Measurements from ENCODE around the gene SUSD1.

The SUSD1 gene

DNA sequence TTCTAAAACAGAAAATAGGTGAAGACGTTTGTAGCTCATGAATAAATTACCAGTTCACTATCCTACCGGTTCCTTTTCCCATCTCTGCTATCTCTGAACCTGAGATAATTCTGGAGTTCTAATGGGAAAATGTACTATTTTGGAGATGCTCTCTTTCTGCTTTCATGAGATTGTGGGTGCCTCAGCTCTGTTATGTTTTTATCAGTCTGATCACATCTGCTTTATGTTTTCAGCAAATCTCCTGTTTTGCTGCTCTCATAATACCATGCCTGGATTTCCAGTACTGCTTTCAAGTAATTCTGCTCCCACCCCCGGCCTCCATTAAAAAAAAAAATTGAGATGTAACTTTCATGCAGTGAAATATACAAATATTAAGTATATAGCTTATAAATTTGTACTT, 9.1 kb upstream of the SUSD1 start:
- peaks cover 17% of the 10 kb centered on the region for H3K4me1 Mint-ChIP-seq
- peaks cover 11% of the 10 kb centered on the region for H3K9me3 Mint-ChIP-seq
- H3K4me3 Mint-ChIP-seq: no peak overlapping the region
- no peaks in the 10 kb centered on the region for H3K27me3 Mint-ChIP-seq
- H3K27ac Mint-ChIP-seq: no peak overlapping the region
- H3K36me3 Mint-ChIP-seq: no peaks in the 10 kb centered on the region
- ATAC-seq: no peak

DNA sequence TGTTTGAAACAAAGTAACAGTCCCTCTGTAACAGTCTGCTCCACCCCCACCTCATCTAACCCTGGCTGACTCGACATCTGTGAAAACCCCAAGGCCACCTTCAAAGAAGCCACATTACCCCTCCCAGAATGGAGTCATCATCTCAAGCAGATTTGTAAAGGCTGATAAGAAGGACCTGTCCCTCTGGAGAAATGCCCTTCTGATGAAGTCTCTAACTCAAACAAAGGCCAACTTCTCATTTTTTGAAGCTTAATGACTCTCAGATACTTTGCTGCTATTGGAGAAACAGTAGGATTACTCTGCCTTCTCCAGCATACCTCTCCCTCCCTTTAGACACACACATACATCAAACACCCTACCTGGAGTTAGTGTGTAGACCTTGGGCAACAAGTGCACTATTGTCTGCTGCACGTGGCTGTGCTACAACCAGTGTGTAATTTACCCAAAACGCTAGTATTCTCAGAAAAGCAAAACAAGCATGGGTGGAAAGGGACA, 5.3 kb upstream of the SUSD1 start:
- H3K36me3 Mint-ChIP-seq: no peaks in the 10 kb centered on the region
- peak overlapping the region; percentile 57 for H3K27ac Mint-ChIP-seq
- peak; percentile 38 for ATAC-seq
- H3K4me1 Mint-ChIP-seq: peaks cover 25% of the 10 kb centered on the region
- peaks cover 11% of the 10 kb centered on the region for H3K9me3 Mint-ChIP-seq
- H3K27me3 Mint-ChIP-seq: no peaks in the 10 kb centered on the region
- H3K4me3 Mint-ChIP-seq: no peak overlapping the region

DNA sequence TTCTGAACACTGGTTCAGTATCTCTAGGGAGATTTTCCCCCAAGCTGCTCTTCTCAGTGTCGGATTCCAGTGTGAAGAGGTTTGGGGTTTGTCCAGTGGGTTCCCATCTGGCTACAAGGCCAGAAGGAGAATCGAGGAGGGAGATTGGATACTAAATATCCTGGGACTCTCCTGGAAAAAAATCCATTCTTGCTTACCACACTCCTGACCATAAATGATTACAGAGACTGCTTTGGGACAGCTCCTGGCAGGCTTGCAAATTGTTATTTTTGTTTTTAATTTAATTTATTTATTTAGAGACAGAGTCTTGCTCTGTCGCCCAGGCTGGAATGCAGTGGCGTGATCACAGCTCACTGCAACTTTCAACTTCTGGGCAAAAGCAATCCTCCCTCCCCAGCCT, 4.7 kb upstream of the SUSD1 start:
- no peaks in the 10 kb centered on the region for H3K36me3 Mint-ChIP-seq
- H3K4me3 Mint-ChIP-seq: no peak overlapping the region
- peak overlapping the region; percentile 57 for H3K27ac Mint-ChIP-seq
- H3K4me1 Mint-ChIP-seq: peaks cover 29% of the 10 kb centered on the region
- H3K27me3 Mint-ChIP-seq: no peaks in the 10 kb centered on the region
- peaks cover 11% of the 10 kb centered on the region for H3K9me3 Mint-ChIP-seq
- no peak for ATAC-seq

DNA sequence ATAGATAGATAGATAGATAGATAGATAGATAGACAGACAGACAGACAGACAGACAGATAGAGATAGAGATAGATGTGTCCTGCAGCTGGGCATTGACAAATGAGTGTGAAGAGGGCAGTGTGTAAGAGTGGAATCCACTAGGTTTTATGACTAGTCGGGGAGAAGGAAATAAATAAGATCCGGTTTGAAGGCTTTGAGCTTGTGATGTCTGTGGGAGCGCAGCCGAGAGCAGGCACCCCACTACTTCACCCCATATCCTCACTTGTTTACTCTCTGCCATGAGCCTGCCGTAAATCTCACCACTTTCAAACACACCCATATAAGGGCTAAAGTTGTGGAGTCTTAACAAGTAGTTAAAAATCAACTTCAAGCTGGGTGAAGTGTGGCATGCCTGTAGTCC, 1.4 kb upstream of the SUSD1 start:
- no peaks in the 10 kb centered on the region for H3K27me3 Mint-ChIP-seq
- no peak overlapping the region for H3K4me3 Mint-ChIP-seq
- peaks cover 36% of the 10 kb centered on the region for H3K4me1 Mint-ChIP-seq
- no peak for ATAC-seq
- no peaks in the 10 kb centered on the region for H3K9me3 Mint-ChIP-seq
- no peak overlapping the region for H3K27ac Mint-ChIP-seq
- H3K36me3 Mint-ChIP-seq: no peaks in the 10 kb centered on the region

DNA sequence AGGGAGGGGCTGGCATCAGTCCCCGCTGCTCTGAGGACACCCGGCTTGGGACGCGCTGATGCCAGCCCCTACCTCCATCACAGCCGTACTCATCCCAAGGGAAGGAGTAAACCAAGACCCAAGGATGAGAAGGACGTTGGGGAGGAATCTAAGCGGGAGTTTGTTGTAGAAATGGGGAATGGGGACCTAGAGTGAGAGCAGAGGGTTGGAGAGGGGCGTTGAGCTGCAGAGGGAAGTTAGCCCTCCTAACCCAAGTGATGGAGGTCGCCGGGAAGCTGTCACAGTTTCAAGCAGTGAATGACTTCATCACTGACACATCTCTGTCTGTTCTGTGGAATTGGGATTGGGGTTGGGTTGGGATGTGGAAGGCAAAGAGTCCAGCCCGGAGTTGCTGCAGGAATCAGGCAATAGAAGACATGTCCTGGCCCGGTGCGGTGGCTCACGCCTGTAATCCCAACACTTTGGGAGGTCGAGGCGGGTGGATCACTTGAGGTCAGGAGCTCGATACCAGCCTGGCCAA, 759 bp upstream of the SUSD1 start:
- ATAC-seq: no peak
- Mint-ChIP-seq H3K36me3 (no peaks in the 10 kb centered on the region), H3K27ac (peak overlapping the region; percentile 83), H3K4me3 (peak overlapping the region; percentile 57), H3K9me3 (no peaks in the 10 kb centered on the region), H3K4me1 (peaks cover 29% of the 10 kb centered on the region), H3K27me3 (no peaks in the 10 kb centered on the region)

DNA sequence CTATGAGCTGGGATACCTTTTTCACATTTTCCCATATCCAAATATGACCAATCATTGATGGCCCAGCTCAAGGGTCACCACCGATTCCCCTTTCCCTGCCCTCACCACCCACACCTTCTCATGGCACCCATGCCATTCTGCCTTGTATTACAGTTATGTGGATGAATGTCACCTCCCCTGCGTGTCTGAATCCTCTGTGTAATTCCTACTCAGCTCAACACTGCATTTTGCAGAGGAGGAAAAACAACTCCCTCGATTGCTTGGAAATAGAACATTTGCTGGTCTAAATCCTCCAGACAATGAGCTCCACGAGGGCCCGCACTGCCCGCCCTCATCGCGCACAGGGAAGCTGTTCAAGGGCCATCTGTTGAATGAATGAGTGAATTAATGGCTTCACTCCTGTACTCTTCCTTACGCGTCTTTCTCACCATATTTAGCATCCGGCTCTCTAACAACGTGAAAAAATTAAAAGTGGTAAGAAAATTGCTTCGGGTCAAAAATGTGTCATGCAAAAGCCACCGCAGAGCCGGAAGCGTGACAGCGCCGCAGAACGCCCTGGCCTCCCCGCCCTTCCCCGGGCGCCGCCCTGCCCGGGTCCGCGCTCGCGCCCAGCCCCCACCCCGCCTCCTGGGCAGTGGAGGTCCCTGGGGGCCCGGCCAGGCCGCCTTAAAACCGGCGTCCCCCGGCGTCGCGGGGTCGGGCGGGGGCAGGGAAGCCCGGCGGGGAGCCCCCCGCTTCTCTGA, 704 bp downstream of the SUSD1 start:
- Mint-ChIP-seq H3K27me3 (no peaks in the 10 kb centered on the region), H3K27ac (peak overlapping the region; percentile 54), H3K36me3 (no peaks in the 10 kb centered on the region), H3K4me3 (peak overlapping the region; percentile 73), H3K9me3 (no peaks in the 10 kb centered on the region), H3K4me1 (peaks cover 28% of the 10 kb centered on the region)
- peak; percentile 89 for ATAC-seq

DNA sequence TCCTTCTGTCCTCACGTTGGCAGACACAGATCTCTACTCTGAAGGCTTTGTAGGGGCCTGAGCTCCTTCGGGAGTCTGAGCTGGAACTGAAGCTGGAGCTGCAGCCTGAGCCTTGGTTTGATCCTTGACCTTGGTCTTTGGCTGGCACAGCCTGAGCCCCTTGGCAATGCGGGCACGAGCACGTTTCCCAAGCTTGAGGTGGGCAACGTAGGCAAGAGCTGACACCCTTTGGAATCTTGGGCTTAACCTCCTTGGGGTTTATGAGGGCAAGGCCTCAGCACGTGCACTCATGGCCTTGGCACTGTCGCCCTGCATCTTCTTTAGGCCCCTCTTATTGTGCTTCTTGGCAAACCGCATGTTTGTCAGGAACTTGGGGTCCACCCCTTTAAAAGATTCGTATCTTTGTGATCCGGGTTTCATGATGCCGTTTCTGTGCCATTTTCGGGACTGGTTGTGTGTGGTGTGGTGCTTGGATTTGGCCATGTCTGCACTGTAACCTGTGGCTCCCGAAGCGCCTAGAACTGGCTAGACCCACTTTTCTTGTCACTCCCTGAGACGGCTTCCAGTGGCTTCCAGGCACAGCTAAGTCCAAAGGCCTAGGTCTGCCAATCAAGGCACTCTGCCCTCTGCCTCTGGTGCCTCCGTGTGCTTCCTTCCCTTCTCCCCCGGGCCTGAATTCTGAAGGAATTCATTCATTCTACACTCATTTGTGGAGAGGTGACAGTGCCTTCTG, 1.4 kb downstream of the SUSD1 start:
- Mint-ChIP-seq H3K27ac (peak overlapping the region; percentile 54), H3K4me1 (peaks cover 35% of the 10 kb centered on the region)

DNA sequence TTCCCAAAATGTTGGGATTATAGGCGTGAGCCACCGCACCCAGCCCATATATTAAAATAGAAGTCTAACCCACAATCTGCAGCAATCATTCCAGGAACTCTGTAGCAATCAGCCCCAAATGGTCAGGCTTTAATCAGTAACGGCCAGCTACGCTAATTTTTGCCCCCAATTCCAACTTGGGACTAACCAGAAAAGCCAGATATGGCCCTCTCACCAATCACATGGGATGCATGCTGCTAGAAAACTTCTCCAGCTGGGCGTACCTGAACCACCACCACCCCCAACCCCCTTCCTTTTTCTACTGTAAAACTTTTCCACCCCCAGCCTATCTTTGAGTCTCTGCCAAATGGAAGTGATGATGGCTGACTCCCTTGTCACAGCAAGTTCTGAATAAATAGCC, 4.1 kb downstream of the SUSD1 start:
- Mint-ChIP-seq H3K36me3 (no peaks in the 10 kb centered on the region), H3K27ac (no peak overlapping the region), H3K9me3 (no peaks in the 10 kb centered on the region), H3K27me3 (no peaks in the 10 kb centered on the region), H3K4me1 (peaks cover 38% of the 10 kb centered on the region), H3K4me3 (no peak overlapping the region)
- no peak for ATAC-seq

More for the DNA sequence above, 1.4 kb downstream of the SUSD1 start:
- Mint-ChIP-seq H3K9me3 (no peaks in the 10 kb centered on the region), H3K27me3 (no peaks in the 10 kb centered on the region), H3K36me3 (no peaks in the 10 kb centered on the region), H3K4me3 (peak overlapping the region; percentile 21)
- no peak for ATAC-seq

DNA sequence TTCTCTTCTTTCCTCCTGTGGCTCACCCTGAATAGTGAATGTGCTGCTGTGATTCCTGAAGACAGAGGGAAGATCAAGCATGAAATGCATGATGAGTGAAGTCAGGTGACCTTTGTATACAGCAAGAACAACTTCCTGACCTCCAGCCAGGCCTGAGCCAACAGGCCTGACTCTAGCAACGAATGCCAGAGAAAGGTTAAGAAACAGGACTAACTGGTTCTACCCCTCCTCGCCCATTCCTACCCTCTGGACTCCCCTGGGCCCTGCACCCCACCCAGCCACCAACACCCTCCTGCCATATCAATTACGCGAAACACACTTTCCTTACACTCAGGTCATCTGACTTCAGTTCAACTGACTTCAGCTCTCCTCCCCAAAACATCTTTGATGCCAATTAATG, 4.9 kb downstream of the SUSD1 start:
- ATAC-seq: no peak
- Mint-ChIP-seq H3K9me3 (no peaks in the 10 kb centered on the region), H3K4me3 (no peak overlapping the region), H3K36me3 (no peaks in the 10 kb centered on the region), H3K27me3 (no peaks in the 10 kb centered on the region), H3K4me1 (peaks cover 37% of the 10 kb centered on the region), H3K27ac (no peak overlapping the region)

DNA sequence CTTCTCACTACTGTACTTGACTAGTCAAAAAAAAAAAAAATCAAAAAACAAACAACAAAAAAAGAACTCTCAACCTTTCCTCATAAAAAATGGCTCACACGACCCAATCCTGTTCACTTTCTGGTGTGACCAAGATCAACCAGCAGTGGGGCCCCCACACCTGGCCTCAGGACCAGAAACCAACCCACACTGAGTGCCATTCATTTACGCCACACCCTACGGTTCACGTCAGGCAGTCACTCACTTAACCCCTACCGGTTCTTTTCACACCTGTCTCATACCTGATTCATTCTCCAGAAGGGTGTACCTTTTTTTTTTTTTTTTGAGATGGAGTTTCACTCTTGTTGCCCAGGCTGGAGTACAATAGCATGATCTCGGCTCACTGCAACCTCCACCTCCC, 5.7 kb downstream of the SUSD1 start:
- Mint-ChIP-seq H3K9me3 (no peaks in the 10 kb centered on the region), H3K4me3 (no peak overlapping the region), H3K36me3 (no peaks in the 10 kb centered on the region), H3K27me3 (no peaks in the 10 kb centered on the region), H3K4me1 (peaks cover 33% of the 10 kb centered on the region), H3K27ac (peak overlapping the region; percentile 5)
- no peak for ATAC-seq

DNA sequence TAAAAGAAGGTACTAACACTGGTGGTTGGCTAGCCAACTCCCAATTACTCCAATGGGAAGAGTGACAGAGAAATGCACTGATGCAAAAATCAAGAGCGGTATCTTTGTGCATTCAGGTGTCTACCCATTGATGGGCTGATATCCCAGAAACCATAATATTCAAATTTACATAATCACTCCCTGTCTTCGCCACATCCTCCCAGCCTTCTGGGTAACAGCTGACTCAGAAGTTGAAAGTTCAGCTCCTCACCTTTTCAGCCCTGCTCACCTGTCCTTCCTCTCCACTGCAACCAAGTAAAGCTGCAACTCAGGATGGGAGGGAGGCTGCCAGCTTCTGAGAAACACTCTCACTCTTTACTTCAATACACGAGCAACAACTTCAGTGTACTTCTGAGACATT, 6.9 kb downstream of the SUSD1 start:
- H3K4me1 Mint-ChIP-seq: peaks cover 27% of the 10 kb centered on the region
- no peaks in the 10 kb centered on the region for H3K36me3 Mint-ChIP-seq
- H3K27me3 Mint-ChIP-seq: no peaks in the 10 kb centered on the region
- H3K9me3 Mint-ChIP-seq: no peaks in the 10 kb centered on the region
- no peak for ATAC-seq
- H3K4me3 Mint-ChIP-seq: no peak overlapping the region
- H3K27ac Mint-ChIP-seq: no peak overlapping the region

DNA sequence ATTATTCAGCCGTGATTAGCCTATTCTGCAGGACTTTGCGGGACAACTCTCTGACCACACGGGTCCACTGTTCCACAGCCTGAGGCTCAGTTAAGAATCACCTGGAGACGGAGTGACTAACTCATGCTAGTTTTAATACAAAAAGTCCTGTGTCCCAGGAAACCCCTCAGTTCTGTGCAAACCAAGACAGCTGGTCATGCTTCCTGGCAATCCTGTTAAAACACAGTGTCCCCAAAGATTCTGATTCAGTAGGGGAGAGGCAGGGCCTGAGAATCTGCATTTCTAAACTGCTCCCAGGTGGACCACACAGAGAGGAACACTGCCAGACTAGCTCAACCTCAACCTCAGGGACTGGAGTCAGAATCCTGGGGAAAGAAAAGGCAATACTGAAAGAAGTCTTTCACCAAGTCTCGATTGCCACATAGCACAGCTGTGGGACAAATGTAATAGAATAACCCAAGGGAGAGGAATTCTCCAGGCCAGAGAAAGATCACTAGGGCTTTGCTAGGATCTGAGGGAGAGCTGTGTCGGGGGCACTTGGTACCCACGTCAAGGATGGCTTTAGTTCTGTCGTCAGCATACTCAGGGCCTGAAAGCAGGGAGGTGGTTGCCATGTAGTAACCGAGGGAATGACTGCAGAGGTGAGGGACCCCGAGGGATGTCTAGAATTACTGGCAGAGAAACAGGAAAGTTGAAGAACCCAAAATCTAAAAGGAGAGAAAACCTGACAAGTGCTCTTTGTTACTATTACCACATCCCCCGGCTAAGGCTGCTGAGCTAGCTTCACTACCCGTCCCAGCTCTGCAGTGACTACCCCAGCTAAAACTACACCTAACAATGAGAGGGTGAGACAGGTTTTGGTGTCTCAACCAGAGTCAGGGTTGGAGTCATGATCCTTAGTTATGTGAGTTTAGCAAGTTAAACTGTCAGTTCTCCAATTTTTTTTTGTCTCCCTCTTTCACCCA, 8.6 kb downstream of the SUSD1 start:
- no peak for ATAC-seq
- no peaks in the 10 kb centered on the region for H3K36me3 Mint-ChIP-seq
- no peaks in the 10 kb centered on the region for H3K9me3 Mint-ChIP-seq
- no peak overlapping the region for H3K27ac Mint-ChIP-seq
- no peaks in the 10 kb centered on the region for H3K27me3 Mint-ChIP-seq
- H3K4me3 Mint-ChIP-seq: no peak overlapping the region
- peaks cover 35% of the 10 kb centered on the region for H3K4me1 Mint-ChIP-seq

DNA sequence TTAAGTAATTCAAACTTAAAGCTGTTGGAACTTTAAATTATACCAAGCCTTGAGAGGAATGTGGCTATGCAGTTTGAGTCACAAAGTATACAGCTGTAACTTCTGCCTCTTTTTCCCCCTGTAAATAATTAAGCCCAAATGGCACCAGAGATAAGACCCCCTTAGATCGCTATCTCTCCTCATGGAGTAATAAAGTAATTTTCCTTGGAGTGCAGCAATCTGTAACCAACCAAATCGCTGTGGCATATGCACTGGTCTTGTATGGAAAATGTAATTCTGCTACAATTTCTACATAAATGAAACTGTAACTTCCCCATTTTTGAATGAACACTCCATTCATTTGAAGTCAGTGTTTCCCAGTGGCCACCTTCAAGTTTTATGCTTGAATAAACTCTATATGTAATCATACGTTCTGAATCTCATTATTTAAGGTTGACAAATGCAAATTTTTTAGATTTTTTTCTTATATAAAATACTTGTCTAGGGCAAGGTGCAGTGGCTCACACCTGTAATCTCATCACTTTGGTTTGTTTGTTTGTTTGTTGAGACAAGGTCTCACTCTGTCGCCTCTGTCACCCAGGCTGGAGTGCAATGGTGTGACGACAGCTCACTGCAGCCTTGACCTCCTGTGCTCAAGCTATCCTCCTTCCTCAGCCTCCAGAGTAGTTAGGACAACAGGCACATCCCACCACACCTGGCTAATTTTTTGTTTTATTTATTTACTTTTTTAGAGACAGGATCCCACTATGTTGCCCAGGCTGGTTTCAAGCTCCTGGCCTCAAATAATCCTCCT, 12.3 kb downstream of the SUSD1 start:
- ATAC-seq: peak; percentile 68
- H3K4me3 Mint-ChIP-seq: no peak overlapping the region
- H3K9me3 Mint-ChIP-seq: no peaks in the 10 kb centered on the region
- no peaks in the 10 kb centered on the region for H3K27me3 Mint-ChIP-seq
- H3K27ac Mint-ChIP-seq: no peak overlapping the region
- H3K36me3 Mint-ChIP-seq: no peaks in the 10 kb centered on the region
- peaks cover 15% of the 10 kb centered on the region for H3K4me1 Mint-ChIP-seq

DNA sequence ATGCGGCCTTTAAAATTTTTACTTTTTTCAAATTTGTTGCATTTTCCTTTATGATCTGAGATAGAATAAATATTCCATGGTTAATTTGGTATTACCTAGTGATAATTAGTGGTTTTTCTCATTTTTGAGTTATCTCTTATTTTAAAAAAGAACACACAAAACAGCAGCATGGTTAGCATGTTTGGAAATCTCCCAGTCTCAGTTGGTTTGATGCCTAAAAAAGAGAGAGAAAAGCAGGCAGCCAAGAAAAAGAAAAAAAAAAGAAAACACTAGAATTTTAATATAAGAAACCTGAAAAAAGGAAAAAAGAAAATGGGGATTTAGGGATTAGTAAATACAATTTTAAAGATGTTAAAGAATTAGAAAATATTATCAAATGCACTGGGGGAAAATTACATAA, 15.3 kb downstream of the SUSD1 start:
- no peaks in the 10 kb centered on the region for H3K9me3 Mint-ChIP-seq
- H3K4me3 Mint-ChIP-seq: no peak overlapping the region
- peaks cover 16% of the 10 kb centered on the region for H3K36me3 Mint-ChIP-seq
- no peak for ATAC-seq
- H3K27ac Mint-ChIP-seq: no peak overlapping the region
- H3K4me1 Mint-ChIP-seq: peaks cover 8% of the 10 kb centered on the region
- no peaks in the 10 kb centered on the region for H3K27me3 Mint-ChIP-seq
